Duodenal mucosa (tissue), 2 donors: Measurements from ENCODE around the gene EEA1.

ENCODE experiments used
- H3K27ac ChIP-seq: one replicate; pipeline ENCODE4 v1.7.0; 2013; ENCODE audit warnings: low read depth, low read length
- H3K27me3 ChIP-seq, 2 donors: one replicate each; pipeline ENCODE4 v1.7.0; 2013; ENCODE audit warnings: low read length in 2 of 2, control low read depth in 1 of 2; ENCODE audit not compliant: insufficient read depth in 2 of 2, control insufficient read depth in 1 of 2
- H3K36me3 ChIP-seq, 2 donors: one replicate each; pipeline ENCODE4 v1.7.0; 2013; ENCODE audit warnings: low read length in 2 of 2, control low read depth in 1 of 2; ENCODE audit not compliant: insufficient read depth in 2 of 2, control insufficient read depth in 1 of 2
- H3K4me1 ChIP-seq, 2 donors: one replicate each; pipeline ENCODE4 v1.7.0; 2013; ENCODE audit warnings: low read length in 2 of 2, control low read depth in 1 of 2; ENCODE audit not compliant: insufficient read depth in 2 of 2, control insufficient read depth in 1 of 2
- H3K4me3 ChIP-seq, 2 donors: one replicate each; pipeline ENCODE4 v1.7.0; 2013; ENCODE audit warnings: low read length in 2 of 2, low read depth in 1 of 2
- H3K9ac ChIP-seq, 2 donors: one replicate each; pipeline ENCODE4 v1.7.0; 2013; ENCODE audit warnings: low read length in 2 of 2, low read depth in 1 of 2
- H3K9me3 ChIP-seq, 2 donors: one replicate each; pipeline ENCODE4 v1.7.0; 2013; ENCODE audit warnings: low read length in 2 of 2, control low read depth in 1 of 2; ENCODE audit not compliant: control insufficient read depth in 1 of 2

The EEA1 gene

GRCh38 chr12:92863251-92863650 lies 65.8 kb downstream of the EEA1 start:
- Histone ChIP-seq H3K4me3 (no peak overlapping the region), H3K27me3 (no peaks in the 10 kb centered on the region), H3K36me3 (peaks cover 5 to 8% of the 10 kb centered on the region in 2 donors), H3K4me1 (no peaks in the 10 kb centered on the region), H3K27ac (no peak overlapping the region), H3K9me3 (no peaks in the 10 kb centered on the region), H3K9ac (no peak overlapping the region)

GRCh38 chr12:92861381-92861780 lies 67.7 kb downstream of the EEA1 start:
- Histone ChIP-seq H3K9me3 (no peaks in the 10 kb centered on the region), H3K27ac (no peak overlapping the region), H3K9ac (no peak overlapping the region), H3K4me1 (no peaks in the 10 kb centered on the region), H3K4me3 (no peak overlapping the region), H3K36me3 (peaks cover 8 to 14% of the 10 kb centered on the region in 2 donors), H3K27me3 (no peaks in the 10 kb centered on the region)

- Histone ChIP-seq H3K4me1 (no peaks in the 10 kb centered on the region), H3K27me3 (no peaks in the 10 kb centered on the region), H3K9me3 (no peaks in the 10 kb centered on the region), H3K36me3 (peaks cover 8 to 14% of the 10 kb centered on the region in 2 donors), H3K4me3 (no peak overlapping the region), H3K27ac (no peak overlapping the region), H3K9ac (no peak overlapping the region)
These were observed 68.6 kb downstream of the EEA1 start for GRCh38 chr12:92860521-92860920.

GRCh38 chr12:92859650-92860386 lies 69.3 kb downstream of the EEA1 start:
- Histone ChIP-seq H3K4me1 (no peaks in the 10 kb centered on the region), H3K27me3 (no peaks in the 10 kb centered on the region), H3K4me3 (no peak overlapping the region), H3K27ac (no peak overlapping the region), H3K36me3 (peaks cover 8 to 14% of the 10 kb centered on the region in 2 donors), H3K9ac (no peak overlapping the region), H3K9me3 (no peaks in the 10 kb centered on the region)

GRCh38 chr12:92857818-92858217 lies 71.3 kb downstream of the EEA1 start:
- H3K27me3 ChIP-seq: no peaks in the 10 kb centered on the region
- no peaks in the 10 kb centered on the region for H3K4me1 ChIP-seq
- no peak overlapping the region for H3K27ac ChIP-seq
- peaks cover 8 to 15% of the 10 kb centered on the region in 2 donors for H3K36me3 ChIP-seq
- H3K9ac ChIP-seq: no peak overlapping the region
- H3K4me3 ChIP-seq: no peak overlapping the region
- no peaks in the 10 kb centered on the region for H3K9me3 ChIP-seq

- Histone ChIP-seq H3K9me3 (no peaks in the 10 kb centered on the region), H3K27me3 (no peaks in the 10 kb centered on the region), H3K9ac (no peak overlapping the region), H3K4me3 (no peak overlapping the region), H3K36me3 (peaks cover 6 to 35% of the 10 kb centered on the region in 2 donors), H3K27ac (no peak overlapping the region), H3K4me1 (no peaks in the 10 kb centered on the region)
These were observed 74.8 kb downstream of the EEA1 start for GRCh38 chr12:92854344-92854743.

- Histone ChIP-seq H3K9ac (no peak overlapping the region), H3K9me3 (no peaks in the 10 kb centered on the region), H3K27ac (no peak overlapping the region), H3K27me3 (no peaks in the 10 kb centered on the region), H3K36me3 (peaks cover 5 to 20% of the 10 kb centered on the region in 2 donors), H3K4me3 (no peak overlapping the region), H3K4me1 (peaks cover 0 to 4% of the 10 kb centered on the region in 2 donors)
These were observed 80.4 kb downstream of the EEA1 start for GRCh38 chr12:92848740-92849139.

- Histone ChIP-seq H3K9me3 (no peaks in the 10 kb centered on the region), H3K9ac (no peak overlapping the region), H3K36me3 (peaks cover 5 to 16% of the 10 kb centered on the region in 2 donors), H3K27ac (no peak overlapping the region), H3K4me1 (peaks cover 0 to 4% of the 10 kb centered on the region in 2 donors), H3K27me3 (no peaks in the 10 kb centered on the region), H3K4me3 (no peak overlapping the region)
These were observed 81.7 kb downstream of the EEA1 start for GRCh38 chr12:92847368-92847767.

- Histone ChIP-seq H3K27ac (no peak overlapping the region), H3K4me1 (peaks cover 0 to 4% of the 10 kb centered on the region in 2 donors), H3K9me3 (no peaks in the 10 kb centered on the region), H3K27me3 (no peaks in the 10 kb centered on the region), H3K4me3 (no peak overlapping the region), H3K9ac (no peak overlapping the region), H3K36me3 (peaks cover 5 to 15% of the 10 kb centered on the region in 2 donors)
These were observed 83.8 kb downstream of the EEA1 start for GRCh38 chr12:92845329-92845728.

- H3K4me1 ChIP-seq: peaks cover 0 to 4% of the 10 kb centered on the region in 2 donors
These were observed 84.8 kb downstream of the EEA1 start for GRCh38 chr12:92844151-92844763.

More at GRCh38 chr12:92844151-92844763, 84.8 kb downstream of the EEA1 start:
- Histone ChIP-seq H3K9ac (no peak overlapping the region), H3K9me3 (no peaks in the 10 kb centered on the region), H3K36me3 (peaks cover 2 to 12% of the 10 kb centered on the region in 2 donors), H3K27me3 (no peaks in the 10 kb centered on the region), H3K27ac (no peak overlapping the region), H3K4me3 (no peak overlapping the region)
